ENCODE measurements around the gene MAP9.
A peak's percentile ranks its signal among the peaks of the same experiment; 100 is the strongest.

DNA sequence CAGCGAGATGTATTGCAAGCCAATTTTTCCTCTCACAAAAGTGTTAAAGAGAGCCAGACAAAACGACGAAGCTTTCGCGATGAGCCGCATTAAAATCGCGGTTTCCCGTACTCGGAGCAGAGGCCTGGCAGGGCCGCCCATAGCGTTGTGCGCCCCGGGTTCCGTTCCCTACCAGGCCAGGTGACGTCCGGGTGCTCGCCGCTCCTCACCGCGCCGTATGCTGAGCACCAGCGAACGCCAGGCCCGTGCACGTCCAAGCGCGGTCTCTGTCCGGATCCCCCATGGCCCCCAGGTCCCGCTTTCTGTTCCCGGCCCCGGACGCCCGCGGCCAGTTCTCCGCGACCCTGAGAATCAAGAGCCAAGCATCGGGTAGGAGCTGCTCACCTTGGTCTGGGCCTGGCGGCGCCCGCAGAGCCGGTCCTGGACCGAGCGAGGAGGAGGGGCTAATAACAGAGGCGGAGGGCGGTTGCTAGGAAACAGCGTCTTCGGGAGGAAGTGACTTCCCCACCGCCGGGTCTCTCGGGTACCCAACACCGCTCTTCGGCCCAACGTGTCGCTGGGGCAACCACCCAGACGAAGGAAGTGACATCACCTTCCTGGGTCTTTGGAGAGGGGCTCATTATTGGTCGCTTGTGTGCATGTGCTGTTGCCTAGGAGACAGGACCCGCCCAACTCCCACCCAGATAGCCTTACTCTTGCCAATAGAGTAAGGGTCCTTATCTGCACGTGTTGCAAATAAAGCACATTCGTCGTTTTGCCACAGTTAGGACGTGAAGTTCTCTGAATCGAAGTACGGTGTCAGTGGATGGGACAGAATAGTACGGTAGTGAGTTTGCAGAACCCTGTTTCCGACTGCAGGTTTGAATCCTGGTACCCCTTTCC, at the start of gene MAP9:
- TF ChIP-seq POLR2AphosphoS5 (IDR thresholded peaks at IDR 0.05) (peak in 1 of 2 donors; percentile 42), EP300 (IDR thresholded peaks at IDR 0.05) (no peak), POLR2A (IDR thresholded peaks at IDR 0.05) (peak in 1 of 4 donors; percentile 42)
